GM23338 (cell line): Measurements from ENCODE around the gene KRTAP4-6. TPM values are rescaled to one million over a fixed set of nuclear protein-coding genes. Genes with fewer than 3 reads are reported as not detected.
"Not testable (repeated sequence)": the region's sequence is repeated elsewhere in the genome, so short reads cannot be mapped to it uniquely, and the experiment has no call there.

ENCODE experiments used
- ATAC-seq: fragments of 200-7000 bp; cut with Tn5 transposase; 3 replicates; pipeline ENCODE4 v1.9.1; 2020
- DNase-seq: peaks from one replicate; pipeline ENCODE4 v3.0.0-alpha.2; 2015; ENCODE audit warnings: low spot score
- H2AFZ ChIP-seq: fragments of 200-600 bp; sonication (generic); 2 replicates; pipeline ENCODE4 v1.8.0; 2016; ENCODE audit warnings: antibody characterized with exemption, mild to moderate bottlenecking, moderate library complexity
- H3F3A ChIP-seq: fragments of 200-600 bp; sonication (generic); replicated peaks from 2 replicates; pipeline ENCODE4 v1.8.0; 2017; ENCODE audit warnings: antibody characterized with exemption, mixed run types, low read depth
- H3K27ac ChIP-seq: fragments of 200-600 bp; sonication (generic); 2 replicates; pipeline ENCODE4 v1.6.1; 2016; ENCODE audit warnings: low read depth
- H3K27me3 ChIP-seq: fragments of 200-600 bp; sonication (generic); 2 replicates; pipeline ENCODE4 v1.8.0; 2016; ENCODE audit warnings: mild to moderate bottlenecking, mixed run types, moderate library complexity; ENCODE audit not compliant: insufficient read depth
- H3K36me3 ChIP-seq: fragments of 200-600 bp; sonication (generic); 2 replicates; pipeline ENCODE4 v1.8.0; 2016; ENCODE audit warnings: mild to moderate bottlenecking; ENCODE audit not compliant: insufficient read depth
- H3K4me1 ChIP-seq: fragments of 200-600 bp; sonication (generic); 2 replicates; pipeline ENCODE4 v1.8.0; 2016; ENCODE audit warnings: mild to moderate bottlenecking, moderate library complexity; ENCODE audit not compliant: insufficient read depth
- H3K4me2 ChIP-seq: fragments of 200-600 bp; sonication (generic); 2 replicates; pipeline ENCODE4 v1.7.1; 2017; ENCODE audit warnings: mixed run types
- H3K4me3 ChIP-seq: fragments of 200-600 bp; sonication (generic); 2 replicates; pipeline ENCODE4 v1.6.1; 2016; ENCODE audit warnings: mixed run types
- H3K79me2 ChIP-seq: fragments of 200-600 bp; sonication (generic); replicated peaks from 2 replicates; pipeline ENCODE4 v1.8.0; 2017; ENCODE audit warnings: mild to moderate bottlenecking; ENCODE audit not compliant: insufficient read depth
- H3K9me2 ChIP-seq: fragments of 200-600 bp; sonication (generic); 2 replicates; pipeline ENCODE4 v1.8.0; 2017; ENCODE audit not compliant: insufficient read depth
- H4K20me1 ChIP-seq: fragments of 200-600 bp; sonication (generic); replicated peaks from 2 replicates; pipeline ENCODE4 v1.8.0; 2017; ENCODE audit warnings: mild to moderate bottlenecking; ENCODE audit not compliant: insufficient read depth
- H3K27ac Mint-ChIP-seq: 2 replicates; pipeline ENCODE4 v1.8.0; 2020; ENCODE audit warnings: inconsistent platforms, mild to moderate bottlenecking, moderate library complexity, mixed read lengths
- H3K27me3 Mint-ChIP-seq: 3 replicates; pipeline ENCODE4 v1.8.0; 2022; ENCODE audit warnings: low read depth, mild to moderate bottlenecking, moderate library complexity, mixed read lengths, inconsistent platforms; ENCODE audit not compliant: insufficient read depth, poor library complexity
- H3K36me3 Mint-ChIP-seq: 3 replicates; pipeline ENCODE4 v1.8.0; 2021; ENCODE audit warnings: low read depth, mild to moderate bottlenecking, inconsistent platforms, moderate library complexity, mixed read lengths
- H3K4me1 Mint-ChIP-seq: 3 replicates; pipeline ENCODE4 v1.8.0; 2020; ENCODE audit warnings: mild to moderate bottlenecking, inconsistent platforms, mixed read lengths
- H3K4me3 Mint-ChIP-seq: 3 replicates; pipeline ENCODE4 v1.8.0; 2021; ENCODE audit warnings: moderate library complexity, mild to moderate bottlenecking, inconsistent platforms, mixed read lengths
- H3K9me3 Mint-ChIP-seq: 3 replicates; pipeline ENCODE4 v1.8.0; 2020; ENCODE audit warnings: moderate library complexity, mild to moderate bottlenecking, inconsistent platforms, mixed read lengths
- CTCF ChIP-seq, 2 experiments: fragments of 200-600 bp in 1 of 2; sonication (generic) in 1 of 2; conservative IDR thresholded peaks; 2 replicates each; pipeline versions ENCODE4 v1.5.1 to v1.6.1; 2016 to 2017; ENCODE audit warnings: antibody characterized with exemption in 2 of 2, low read depth in 2 of 2, mild to moderate bottlenecking in 2 of 2, moderate library complexity in 1 of 2
- ETS1 ChIP-seq: IDR thresholded peaks from 2 replicates; pipeline ENCODE4 v1.6.1; 2016; ENCODE audit warnings: antibody characterized with exemption
- EZH2 ChIP-seq: fragments of 200-600 bp; sonication (generic); IDR thresholded peaks from one replicate; pipeline ENCODE4 v1.8.0; 2017; ENCODE audit warnings: antibody characterized with exemption, mild to moderate bottlenecking, low read depth; ENCODE audit not compliant: unreplicated experiment
- POLR2AphosphoS5 ChIP-seq: IDR thresholded peaks from 2 replicates; pipeline ENCODE4 v1.6.1; 2016; ENCODE audit warnings: antibody characterized with exemption, low read depth
- STAT1 ChIP-seq: IDR thresholded peaks from one replicate; pipeline ENCODE4 v1.6.1; 2016; ENCODE audit warnings: antibody characterized with exemption; ENCODE audit not compliant: unreplicated experiment
- polyA plus RNA-seq: library from polyadenylated mRNA; unstranded; fragments of >200 nt; fragmentation: Nextera tagmentation; extraction: Ambion mirVana; gene quantifications from 2 replicates; pipeline ENCODE4 v1.2.1, GENCODE V29; 2016
- total RNA-seq: library from RNA; depleted of rRNA; stranded (reverse); fragments of >200 nt; shearing (Covaris generic); gene quantifications from 2 replicates; pipeline ENCODE4 v1.2.3, GENCODE V29; 2014

Gene KRTAP4-6
- total and polyA plus RNA-seq, 2 experiments from 2014 or later: not detected

GRCh38 chr17:41111151-41111885 lies 29.0 kb downstream of the KRTAP4-6 start (continued):
- TF ChIP-seq CTCF (conservative IDR thresholded peaks at IDR 0.05; ENCODE audit: low read depth in 2 of 2) (no peak), STAT1 (no peak)

- H3K4me1 ChIP-seq: peaks cover 25% of the 10 kb centered on the region
- H3F3A ChIP-seq, ATAC-seq, H3K27me3 Mint-ChIP-seq, H2AFZ ChIP-seq, H3K4me3 Mint-ChIP-seq, H3K9me2 ChIP-seq, H3K27ac ChIP-seq, H4K20me1 ChIP-seq, H3K4me3 ChIP-seq, H3K27me3 ChIP-seq, DNase-seq, H3K79me2 ChIP-seq: not testable (repeated sequence)
- peaks cover 34% of the 10 kb centered on the region for H3K4me1 Mint-ChIP-seq
- peak overlapping the region; percentile 85 for H3K27ac Mint-ChIP-seq
- H3K36me3 ChIP-seq: peaks cover 21% of the 10 kb centered on the region; the same call in 1 of the 2 replicates
- H3K4me2 ChIP-seq: 0 out of 2 replicates have a peak overlapping the region, but pooled peaks have one; percentile 19
- H3K36me3 Mint-ChIP-seq: peaks cover 48% of the 10 kb centered on the region
- H3K9me3 Mint-ChIP-seq: peaks cover 50% of the 10 kb centered on the region
Measured at GRCh38 chr17:41108728-41109386, 31.5 kb downstream of the KRTAP4-6 start.

GRCh38 chr17:41107941-41108450 lies 32.3 kb downstream of the KRTAP4-6 start:
- Histone ChIP-seq H3K4me2 (0 out of 2 replicates have a peak overlapping the region, but pooled peaks have one; percentile 19), H3K27me3 (no peaks in the 10 kb centered on the region), H3K79me2 (no peaks in the 10 kb centered on the region), H2AFZ (no peak overlapping the region), H4K20me1 (no peaks in the 10 kb centered on the region), H3K36me3 (peaks cover 18% of the 10 kb centered on the region; the same call in 1 of the 2 replicates), H3K9me2 (no peaks in the 10 kb centered on the region), H3F3A (no peaks in the 10 kb centered on the region), H3K27ac (no peak overlapping the region), H3K4me3 (no peak overlapping the region), H3K4me1 (peaks cover 25% of the 10 kb centered on the region)
- Mint-ChIP-seq H3K4me3 (no peak overlapping the region), H3K27me3 (peaks cover 7% of the 10 kb centered on the region), H3K4me1 (peaks cover 34% of the 10 kb centered on the region), H3K9me3 (peaks cover 42% of the 10 kb centered on the region), H3K36me3 (peaks cover 41% of the 10 kb centered on the region), H3K27ac (peak overlapping the region; percentile 72)
- no peak for DNase-seq
- no peak for ATAC-seq
- no peak for TF ChIP-seq CTCF (conservative IDR thresholded peaks at IDR 0.05; ENCODE audit: low read depth in 2 of 2)
- TF ChIP-seq EZH2: no peak
- TF ChIP-seq POLR2AphosphoS5: no peak
- no peak for TF ChIP-seq ETS1
